Measurements from ENCODE around the gene SLC34A3. TPM values are rescaled to one million over a fixed set of nuclear protein-coding genes. Genes with fewer than 3 reads are reported as not detected.
A peak's percentile ranks its signal among the peaks of the same experiment; 100 is the strongest.

Gene SLC34A3
- total RNA-seq, 1 experiment from 2014 or later: not detected

GRCh38 chr9:137244486-137245449 is 14.1 kb downstream of the SLC34A3 start:
- DNase-seq (ENCODE audit: low read depth, low spot score): no peak
- in situ Hi-C loops (cut with HindIII; ENCODE audit: low pct_unique_long_range_greater_than_20kb, low sequenced_read_pairs): no loop called here

GRCh38 chr9:137245450-137246421 is 15.0 kb downstream of the SLC34A3 start:
- no peak for DNase-seq (ENCODE audit: low read depth, low spot score)
- in situ Hi-C loops (cut with HindIII; ENCODE audit: low pct_unique_long_range_greater_than_20kb, low sequenced_read_pairs): no loop called here

- DNase-seq (ENCODE audit: low read depth, low spot score): no peak
- in situ Hi-C loops (cut with HindIII; ENCODE audit: low pct_unique_long_range_greater_than_20kb, low sequenced_read_pairs): no loop called here
Observed at GRCh38 chr9:137247135-137247915, 16.6 kb downstream of the SLC34A3 start.

DNA sequence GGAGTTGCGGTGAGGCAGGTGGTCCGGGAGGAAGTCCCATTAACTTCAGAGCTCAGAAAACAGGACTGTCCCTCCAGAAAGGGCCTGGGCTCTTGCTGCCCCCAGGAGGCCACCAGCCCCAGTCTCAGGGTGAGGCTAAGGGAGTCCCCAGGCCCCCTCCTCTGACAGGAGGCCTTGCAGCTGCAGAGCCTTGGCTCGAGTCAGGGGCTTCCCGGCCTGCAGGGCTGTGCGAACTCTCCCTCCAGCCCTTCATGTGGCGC is 17.1 kb downstream of the SLC34A3 start:
- DNase-seq (ENCODE audit: low read depth, low spot score): no peak
- in situ Hi-C loops (cut with HindIII; ENCODE audit: low pct_unique_long_range_greater_than_20kb, low sequenced_read_pairs): no loop called here

GRCh38 chr9:137250329-137251193 is 19.9 kb downstream of the SLC34A3 start:
- in situ Hi-C loops (cut with HindIII; ENCODE audit: low pct_unique_long_range_greater_than_20kb, low sequenced_read_pairs): no loop called here
- no peak for DNase-seq (ENCODE audit: low read depth, low spot score)

DNA sequence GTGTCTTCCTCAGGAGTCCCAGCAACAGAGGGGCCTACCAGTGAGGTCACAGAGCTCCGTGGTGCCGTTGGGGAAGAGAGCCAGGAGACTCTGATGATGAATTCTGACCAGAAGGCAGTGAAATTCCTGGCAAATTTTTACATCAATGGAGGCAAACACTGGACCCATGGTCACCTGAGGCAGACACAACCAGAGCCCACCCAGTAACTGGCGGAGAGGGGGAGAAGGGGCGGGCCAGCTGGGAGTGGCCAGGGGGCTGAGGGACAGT is 20.4 kb downstream of the SLC34A3 start, which contains the start of gene STPG3:
Gene STPG3, plus strand, starts transcription at position 93 of the 268 bp plus-strand sequence. Its CDS starts 1 bp downstream, at position 94.
- in situ Hi-C loops (cut with HindIII; ENCODE audit: low pct_unique_long_range_greater_than_20kb, low sequenced_read_pairs): no loop called here
- DNase-seq (ENCODE audit: low read depth, low spot score): no peak

DNA sequence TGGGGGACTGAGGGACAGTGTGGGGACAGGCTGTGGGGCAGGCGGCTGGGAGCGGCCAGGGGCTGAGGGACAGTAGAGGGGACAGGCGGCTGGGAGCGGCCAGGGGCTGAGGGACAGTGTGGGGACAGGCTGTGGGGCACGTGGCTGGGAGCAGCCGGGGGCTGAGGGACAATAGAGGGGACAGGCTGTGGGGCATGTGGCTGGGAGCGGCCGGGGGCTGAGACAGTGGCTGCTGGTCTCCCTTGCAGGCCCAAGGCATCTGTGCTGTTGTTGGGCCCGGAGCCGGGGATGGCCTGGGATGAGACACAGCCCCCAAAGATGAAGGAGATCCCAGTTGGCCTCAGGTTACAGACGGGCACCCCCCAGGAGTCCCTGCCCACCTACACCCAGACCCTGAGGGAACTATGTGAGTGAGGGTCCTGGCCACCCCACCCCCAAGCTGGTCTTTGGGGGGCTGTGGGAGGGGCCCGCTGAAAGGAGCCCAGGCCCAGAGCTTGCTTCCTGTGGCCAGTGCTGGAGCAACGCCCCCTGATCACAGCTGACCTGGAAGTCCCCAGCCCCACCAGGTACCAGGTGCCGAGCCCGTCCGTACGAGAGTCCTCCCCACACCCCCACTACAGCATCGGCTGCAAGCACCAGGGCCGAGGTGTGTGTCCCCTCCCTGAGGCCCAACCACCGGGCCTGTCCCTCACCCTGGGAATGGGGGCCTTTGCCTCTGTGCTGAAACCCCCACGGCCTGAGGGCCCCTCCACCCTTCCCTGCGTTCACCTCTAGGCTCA is 21.0 kb downstream of the SLC34A3 start:
- in situ Hi-C loops (cut with HindIII; ENCODE audit: low pct_unique_long_range_greater_than_20kb, low sequenced_read_pairs): no loop called here
- DNase-seq (ENCODE audit: low read depth, low spot score): no peak

- DNase-seq (ENCODE audit: low read depth, low spot score): no peak
- in situ Hi-C loops (cut with HindIII; ENCODE audit: low pct_unique_long_range_greater_than_20kb, low sequenced_read_pairs): no loop called here
Observed at GRCh38 chr9:137252555-137253506, 22.1 kb downstream of the SLC34A3 start.

DNA sequence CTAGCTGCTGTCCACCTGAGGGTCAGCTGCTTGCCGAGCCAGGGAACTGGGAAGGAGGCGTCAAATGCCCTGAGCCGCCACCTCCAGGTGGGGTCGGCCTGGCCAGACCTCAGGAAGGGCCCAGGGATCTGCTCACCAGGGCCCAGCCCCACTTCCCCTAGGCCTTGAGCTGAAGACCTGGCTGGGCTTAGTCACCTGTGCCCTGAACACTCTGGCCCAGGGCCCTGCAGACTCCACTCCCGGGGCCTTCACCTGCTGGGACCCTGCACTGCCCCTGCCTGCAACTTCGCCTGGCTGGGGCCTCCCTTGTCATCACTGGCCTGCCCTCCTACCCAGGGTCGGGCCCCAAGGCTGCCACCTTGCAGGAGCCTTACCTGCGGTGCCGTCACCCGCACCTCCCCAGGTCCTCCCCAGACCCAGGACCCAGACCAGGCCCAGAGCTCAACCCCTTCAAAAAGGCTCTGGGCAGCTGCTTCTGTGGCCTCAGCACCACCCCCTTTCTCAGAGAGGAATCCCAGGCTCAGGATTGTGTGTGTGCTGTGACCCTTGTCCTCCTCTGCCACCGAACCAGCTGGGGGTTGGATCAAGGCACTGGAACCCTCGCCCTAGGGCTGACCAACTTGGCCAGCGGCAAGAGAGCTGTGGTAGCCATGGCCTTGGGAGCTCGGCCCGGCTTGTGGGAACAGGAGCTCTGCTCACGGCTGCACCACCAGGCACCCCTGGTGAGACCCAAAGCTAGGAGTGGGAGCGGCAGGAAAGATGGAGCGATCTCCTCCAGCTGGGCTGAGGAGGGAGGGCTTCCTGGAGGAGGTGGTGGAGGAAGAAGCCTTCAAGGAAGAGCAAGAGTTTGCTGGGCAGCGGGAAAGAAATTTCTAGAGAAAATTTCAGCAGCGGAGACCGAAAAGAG is 23.3 kb downstream of the SLC34A3 start:
- no peak for DNase-seq (ENCODE audit: low read depth, low spot score)
- in situ Hi-C loops (cut with HindIII; ENCODE audit: low pct_unique_long_range_greater_than_20kb, low sequenced_read_pairs): no loop called here

DNA sequence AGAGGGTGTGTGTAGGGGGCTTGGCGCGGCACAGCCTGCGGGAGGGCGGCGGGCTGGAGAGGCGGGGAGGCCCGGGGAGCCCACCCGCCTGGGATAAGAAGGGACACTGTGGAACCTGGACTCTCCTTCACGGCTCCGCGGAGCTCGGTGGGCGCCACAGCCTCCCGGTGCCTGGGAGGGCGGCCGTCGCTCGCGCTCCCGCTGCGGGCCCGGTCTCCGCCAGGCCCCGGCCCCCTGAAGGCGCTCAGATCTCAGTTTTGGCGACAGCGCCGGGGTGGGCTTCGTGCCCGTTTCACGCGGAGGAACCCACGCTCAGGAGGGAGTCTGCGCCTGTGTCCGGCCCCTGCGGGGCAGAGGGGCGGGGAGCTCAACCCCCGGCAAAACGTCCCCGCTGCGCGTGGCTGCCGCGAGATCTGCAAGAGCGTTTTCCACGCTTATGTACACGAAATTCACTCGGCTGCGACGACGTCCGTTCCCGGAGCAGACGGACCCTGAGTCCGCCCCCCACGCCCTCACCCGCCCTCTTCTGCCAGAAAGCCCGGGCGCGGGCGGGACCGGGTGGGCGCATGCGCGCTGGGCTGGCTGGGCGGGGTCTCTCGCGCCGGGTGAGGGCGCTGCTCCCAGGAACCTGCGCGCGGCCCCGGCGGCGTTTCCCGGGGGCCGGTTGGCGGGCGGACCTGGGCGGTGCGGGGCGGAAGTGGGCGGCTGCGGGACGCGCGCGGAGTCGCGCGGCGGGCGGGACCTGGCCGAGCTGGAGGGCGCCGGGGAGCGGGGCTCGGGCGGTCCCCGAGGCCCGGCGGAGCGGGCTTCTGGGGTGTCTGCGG is 24.1 kb downstream of the SLC34A3 start, which contains the start of gene NELFB:
Gene NELFB, plus strand, starts transcription at position 704 of the 824 bp plus-strand sequence.
- DNase-seq (ENCODE audit: low read depth, low spot score): peak; percentile 86
- in situ Hi-C loops (cut with HindIII; ENCODE audit: low pct_unique_long_range_greater_than_20kb, low sequenced_read_pairs): no loop called here

- in situ Hi-C loops (cut with HindIII; ENCODE audit: low pct_unique_long_range_greater_than_20kb, low sequenced_read_pairs): no loop called here
- peak; percentile 33 for DNase-seq (ENCODE audit: low read depth, low spot score)
Observed at GRCh38 chr9:137255448-137256114, 24.9 kb downstream of the SLC34A3 start.

GRCh38 chr9:137256362-137256761 is 25.7 kb downstream of the SLC34A3 start:
- in situ Hi-C loops (cut with HindIII; ENCODE audit: low pct_unique_long_range_greater_than_20kb, low sequenced_read_pairs): no loop called here
- DNase-seq (ENCODE audit: low read depth, low spot score): no peak

DNA sequence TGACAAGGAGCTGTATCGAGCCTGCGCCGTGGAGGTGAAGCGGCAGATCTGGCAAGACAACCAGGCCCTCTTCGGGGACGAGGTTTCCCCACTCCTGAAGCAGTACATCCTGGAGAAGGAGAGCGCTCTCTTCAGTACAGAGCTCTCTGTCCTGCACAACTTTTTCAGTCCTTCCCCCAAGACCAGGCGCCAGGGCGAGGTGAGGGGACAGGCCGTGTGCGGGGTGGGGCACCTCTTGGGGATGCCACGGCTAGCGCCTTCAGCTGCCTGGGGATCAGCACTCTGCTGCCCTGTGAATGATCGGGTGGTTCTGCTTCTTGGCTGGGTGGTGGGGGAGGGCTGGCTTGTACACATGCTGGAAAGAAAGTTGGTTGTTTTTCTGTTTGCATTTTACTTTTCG is 26.2 kb downstream of the SLC34A3 start:
- DNase-seq (ENCODE audit: low read depth, low spot score): no peak
- in situ Hi-C loops (cut with HindIII; ENCODE audit: low pct_unique_long_range_greater_than_20kb, low sequenced_read_pairs): no loop called here

Data from SK-MEL-5 (cell line).